Measurements from ENCODE around the gene FAM227B. TPM values are rescaled to one million over a fixed set of nuclear protein-coding genes. Genes with fewer than 3 reads are reported as not detected.

FAM227B gene
- total RNA-seq, 4 donors from 2014 or later, result 3.3 to 9.2 (median 6.6) TPM

DNA sequence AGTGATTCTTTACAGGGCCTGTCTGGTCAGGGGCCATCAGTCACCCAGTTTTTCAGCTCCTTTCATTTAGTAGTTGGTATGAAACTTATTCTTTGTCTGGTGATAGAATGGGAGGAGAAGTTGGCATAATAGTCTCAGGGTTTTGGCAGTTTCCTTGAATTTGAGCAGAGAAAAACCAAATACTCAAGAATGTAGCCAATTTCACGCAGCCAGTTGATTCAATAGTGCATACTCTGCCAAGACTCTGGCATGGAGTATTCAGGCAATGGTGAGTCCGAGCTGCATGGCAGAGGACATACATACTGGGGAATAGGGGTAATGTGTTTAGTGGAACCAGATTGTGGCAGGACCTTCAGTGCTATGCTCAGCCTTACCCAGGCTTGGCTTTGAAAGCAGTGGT lies 332.2 kb downstream of the FAM227B start:
- Histone ChIP-seq H3K27me3 (no peaks in the 10 kb centered on the region), H3K4me3 (no peak overlapping the region), H3K36me3 (peaks cover 0 to 24% (median 11%) of the 10 kb centered on the region in 4 donors), H3K27ac (no peak overlapping the region), H3K4me1 (no peaks in the 10 kb centered on the region), H3K9me3 (no peaks in the 10 kb centered on the region)
- WGBS, 2 donors (ENCODE audit: low coverage in 1 of 2), result 90 to 95% methylated on average over 2 of the region's 2 CpGs
- intact Hi-C loops (cut with DNase I; ENCODE audit: low total_unique reads), result no loop called here
- no peak for DNase-seq
- in situ Hi-C loops (cut with MboI; ENCODE audit: low pct_ligation_motif_present in 1 of 4, low pct_unique_long_range_greater_than_20kb in 1 of 4, low sequenced_read_pairs in 3 of 4), result no loop called here
- no peak for TF ChIP-seq POLR2AphosphoS5 (IDR thresholded peaks at IDR 0.05)
- TF ChIP-seq POLR2A (IDR thresholded peaks at IDR 0.05), result no peak
- no peak for TF ChIP-seq CTCF (IDR thresholded peaks at IDR 0.05)
- no peak for TF ChIP-seq EP300 (IDR thresholded peaks at IDR 0.05; ENCODE audit: low read depth)

DNA sequence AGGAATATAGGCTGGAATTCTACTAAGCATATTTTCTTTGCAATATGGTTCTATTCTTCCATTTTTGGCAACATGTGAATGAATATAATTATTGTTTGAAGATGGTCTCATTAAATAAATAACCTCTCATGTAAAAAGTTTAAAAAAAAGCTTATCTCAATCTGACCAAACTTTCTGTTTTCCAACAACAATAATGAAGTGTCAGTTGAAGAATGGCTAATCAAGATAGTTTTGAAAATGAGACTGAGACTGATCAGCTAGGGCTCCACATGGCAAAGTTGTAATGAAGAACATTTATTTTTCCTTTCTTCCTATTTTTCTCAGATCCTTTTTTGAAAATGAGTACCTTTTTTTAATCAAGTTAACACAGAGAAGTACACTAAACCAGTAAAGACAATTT lies 333.1 kb downstream of the FAM227B start:
- Histone ChIP-seq H3K36me3 (peaks cover 0 to 20% (median 9%) of the 10 kb centered on the region in 4 donors), H3K4me1 (no peaks in the 10 kb centered on the region), H3K27me3 (no peaks in the 10 kb centered on the region), H3K4me3 (no peak overlapping the region), H3K27ac (no peak overlapping the region), H3K9me3 (no peaks in the 10 kb centered on the region)
- in situ Hi-C loops (cut with MboI; ENCODE audit: low pct_ligation_motif_present in 1 of 4, low pct_unique_long_range_greater_than_20kb in 1 of 4, low sequenced_read_pairs in 3 of 4) (no loop called here), intact Hi-C loops (cut with DNase I; ENCODE audit: low total_unique reads) (no loop called here)
- no peak for TF ChIP-seq CTCF (IDR thresholded peaks at IDR 0.05)
- TF ChIP-seq POLR2A (IDR thresholded peaks at IDR 0.05), result no peak
- no peak for TF ChIP-seq POLR2AphosphoS5 (IDR thresholded peaks at IDR 0.05)
- no peak for TF ChIP-seq EP300 (IDR thresholded peaks at IDR 0.05; ENCODE audit: low read depth)
- no peak for DNase-seq

DNA sequence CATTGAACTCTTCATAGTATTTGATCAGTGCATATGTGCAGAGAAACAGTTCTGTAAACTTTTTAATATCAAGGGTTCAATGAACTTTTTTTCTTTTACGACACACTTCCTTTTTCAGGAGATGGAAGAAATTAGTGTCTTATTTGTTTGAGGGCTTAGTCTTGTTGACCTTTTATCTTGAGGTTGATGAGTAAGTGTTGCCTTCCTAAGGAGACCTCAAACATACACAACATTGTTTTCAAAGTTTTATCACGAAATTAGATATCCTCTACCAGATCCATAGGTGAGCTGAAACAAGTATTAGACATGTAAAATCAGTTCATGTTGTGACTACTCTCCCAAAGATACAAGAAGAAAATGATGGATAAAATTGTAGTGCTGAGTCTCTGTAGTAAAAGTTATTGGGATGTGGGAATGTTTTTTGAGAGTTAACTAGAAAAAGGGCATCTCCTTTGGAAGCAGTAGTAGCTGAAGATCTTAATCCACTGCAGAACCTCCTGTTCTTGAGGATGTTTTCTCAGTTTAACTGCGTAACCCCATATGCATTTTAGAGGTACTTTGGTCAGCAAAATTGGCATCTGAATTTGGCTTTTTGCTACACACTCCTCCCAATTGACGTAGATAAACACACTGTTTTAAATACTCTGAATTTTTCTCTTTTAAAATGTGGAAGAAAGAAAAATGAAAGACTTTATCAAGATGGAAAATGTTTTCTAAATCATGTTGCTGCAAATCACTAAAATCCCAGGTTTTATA lies 333.8 kb downstream of the FAM227B start:
- peaks cover 0 to 15% (median 8%) of the 10 kb centered on the region in 4 donors for H3K36me3 ChIP-seq
- intact Hi-C loops (cut with DNase I; ENCODE audit: low total_unique reads), result no loop called here
- WGBS, 2 donors (ENCODE audit: low coverage in 1 of 2), result 78 to 80% methylated on average over 4 of the region's 4 CpGs
- TF ChIP-seq EP300 (IDR thresholded peaks at IDR 0.05; ENCODE audit: low read depth) (no peak), POLR2AphosphoS5 (IDR thresholded peaks at IDR 0.05) (no peak), POLR2A (IDR thresholded peaks at IDR 0.05) (no peak), CTCF (IDR thresholded peaks at IDR 0.05) (no peak)
- H3K4me1 ChIP-seq, result no peaks in the 10 kb centered on the region
- in situ Hi-C loops (cut with MboI; ENCODE audit: low pct_ligation_motif_present in 1 of 4, low pct_unique_long_range_greater_than_20kb in 1 of 4, low sequenced_read_pairs in 3 of 4), result no loop called here
- no peak overlapping the region for H3K27ac ChIP-seq
- H3K9me3 ChIP-seq, result no peaks in the 10 kb centered on the region
- no peak for DNase-seq
- H3K4me3 ChIP-seq, result no peak overlapping the region
- no peaks in the 10 kb centered on the region for H3K27me3 ChIP-seq

- no peak overlapping the region for H3K4me3 ChIP-seq
- WGBS, 2 donors (ENCODE audit: low coverage in 1 of 2), result 83 to 88% methylated on average over 1 of the region's 1 CpG
Observed at GRCh38 chr15:49282366-49282765, 338.3 kb downstream of the FAM227B start.

More at GRCh38 chr15:49282366-49282765, 338.3 kb downstream of the FAM227B start:
- Histone ChIP-seq H3K4me1 (no peaks in the 10 kb centered on the region), H3K27ac (no peak overlapping the region), H3K9me3 (no peaks in the 10 kb centered on the region), H3K36me3 (peaks cover 0 to 15% (median 6%) of the 10 kb centered on the region in 4 donors), H3K27me3 (no peaks in the 10 kb centered on the region)
- intact Hi-C loops (cut with DNase I; ENCODE audit: low total_unique reads) (no loop called here), in situ Hi-C loops (cut with MboI; ENCODE audit: low pct_ligation_motif_present in 1 of 4, low pct_unique_long_range_greater_than_20kb in 1 of 4, low sequenced_read_pairs in 3 of 4) (no loop called here)
- TF ChIP-seq POLR2A (IDR thresholded peaks at IDR 0.05) (no peak), CTCF (IDR thresholded peaks at IDR 0.05) (no peak), POLR2AphosphoS5 (IDR thresholded peaks at IDR 0.05) (no peak), EP300 (IDR thresholded peaks at IDR 0.05; ENCODE audit: low read depth) (no peak)
- no peak for DNase-seq
